ENCODE results near the gene DEPDC4.

Gene DEPDC4

GRCh38 chr12:100258127-100258526, 8.8 kb downstream of the DEPDC4 start:
- no peaks in the 10 kb centered on the region for H3K27me3 ChIP-seq (ENCODE audit: control insufficient read depth, low read length)
- no peaks in the 10 kb centered on the region for H3K79me2 ChIP-seq (ENCODE audit: control insufficient read depth, low read length)
- no peak overlapping the region for H3K4me2 ChIP-seq (ENCODE audit: low read length)
- no peak overlapping the region for H3K27ac ChIP-seq (ENCODE audit: low read depth, low read length)
- no peaks in the 10 kb centered on the region for H3K9me2 ChIP-seq (replicated peaks; ENCODE audit: control insufficient read depth, low read length)
- H3K4me1 ChIP-seq (ENCODE audit: control insufficient read depth, low read length) = no peaks in the 10 kb centered on the region
- H4K20me1 ChIP-seq (ENCODE audit: control insufficient read depth, insufficient read depth, low read depth, low read length) = no peaks in the 10 kb centered on the region
- H3K4me3 ChIP-seq (ENCODE audit: low read length) = no peak overlapping the region
- no peaks in the 10 kb centered on the region for H3F3A ChIP-seq (ENCODE audit: control insufficient read depth, insufficient read depth)
- H3K36me3 ChIP-seq (ENCODE audit: control insufficient read depth, low read length) = no peaks in the 10 kb centered on the region
- no peaks in the 10 kb centered on the region for H3K9me3 ChIP-seq (ENCODE audit: control insufficient read depth, insufficient read depth, low read length)
- TF ChIP-seq CTCF (IDR thresholded peaks at IDR 0.05; ENCODE audit: low read depth, low read length, poor library complexity, severe bottlenecking) = no peak
- no peak for TF ChIP-seq EZH2phosphoT487 (IDR thresholded peaks at IDR 0.05; ENCODE audit: borderline replicate concordance, low read length)

GRCh38 chr12:100254876-100255275, 12.0 kb downstream of the DEPDC4 start:
- no peak for TF ChIP-seq CTCF (IDR thresholded peaks at IDR 0.05; ENCODE audit: low read depth, low read length, poor library complexity, severe bottlenecking)
- no peak for TF ChIP-seq EZH2phosphoT487 (IDR thresholded peaks at IDR 0.05; ENCODE audit: borderline replicate concordance, low read length)
- Histone ChIP-seq H3K9me3 (ENCODE audit: control insufficient read depth, insufficient read depth, low read length) (no peaks in the 10 kb centered on the region), H3K4me1 (ENCODE audit: control insufficient read depth, low read length) (no peaks in the 10 kb centered on the region), H3K79me2 (ENCODE audit: control insufficient read depth, low read length) (no peaks in the 10 kb centered on the region), H4K20me1 (ENCODE audit: control insufficient read depth, insufficient read depth, low read depth, low read length) (no peaks in the 10 kb centered on the region), H3K4me2 (ENCODE audit: low read length) (no peak overlapping the region), H3K27ac (ENCODE audit: low read depth, low read length) (no peak overlapping the region), H3F3A (ENCODE audit: control insufficient read depth, insufficient read depth) (no peaks in the 10 kb centered on the region), H3K4me3 (ENCODE audit: low read length) (no peak overlapping the region), H3K36me3 (ENCODE audit: control insufficient read depth, low read length) (no peaks in the 10 kb centered on the region), H3K9me2 (replicated peaks; ENCODE audit: control insufficient read depth, low read length) (no peaks in the 10 kb centered on the region), H3K27me3 (ENCODE audit: control insufficient read depth, low read length) (no peaks in the 10 kb centered on the region)

- Histone ChIP-seq H3K4me2 (ENCODE audit: low read length) (no peak overlapping the region), H3F3A (ENCODE audit: control insufficient read depth, insufficient read depth) (no peaks in the 10 kb centered on the region), H3K27ac (ENCODE audit: low read depth, low read length) (no peak overlapping the region), H3K9me3 (ENCODE audit: control insufficient read depth, insufficient read depth, low read length) (no peaks in the 10 kb centered on the region), H3K9me2 (replicated peaks; ENCODE audit: control insufficient read depth, low read length) (no peaks in the 10 kb centered on the region), H3K27me3 (ENCODE audit: control insufficient read depth, low read length) (no peaks in the 10 kb centered on the region), H4K20me1 (ENCODE audit: control insufficient read depth, insufficient read depth, low read depth, low read length) (no peaks in the 10 kb centered on the region), H3K36me3 (ENCODE audit: control insufficient read depth, low read length) (no peaks in the 10 kb centered on the region), H3K4me3 (ENCODE audit: low read length) (no peak overlapping the region), H3K79me2 (ENCODE audit: control insufficient read depth, low read length) (no peaks in the 10 kb centered on the region), H3K4me1 (ENCODE audit: control insufficient read depth, low read length) (no peaks in the 10 kb centered on the region)
- TF ChIP-seq CTCF (IDR thresholded peaks at IDR 0.05; ENCODE audit: low read depth, low read length, poor library complexity, severe bottlenecking) (no peak), EZH2phosphoT487 (IDR thresholded peaks at IDR 0.05; ENCODE audit: borderline replicate concordance, low read length) (no peak)
Measured at GRCh38 chr12:100253437-100253836, 13.4 kb downstream of the DEPDC4 start.

- Histone ChIP-seq H4K20me1 (ENCODE audit: control insufficient read depth, insufficient read depth, low read depth, low read length) (no peaks in the 10 kb centered on the region), H3K79me2 (ENCODE audit: control insufficient read depth, low read length) (no peaks in the 10 kb centered on the region), H3K36me3 (ENCODE audit: control insufficient read depth, low read length) (no peaks in the 10 kb centered on the region), H3K9me3 (ENCODE audit: control insufficient read depth, insufficient read depth, low read length) (no peaks in the 10 kb centered on the region), H3K4me1 (ENCODE audit: control insufficient read depth, low read length) (no peaks in the 10 kb centered on the region), H3K9me2 (replicated peaks; ENCODE audit: control insufficient read depth, low read length) (no peaks in the 10 kb centered on the region), H3K4me3 (ENCODE audit: low read length) (no peak overlapping the region), H3K27me3 (ENCODE audit: control insufficient read depth, low read length) (no peaks in the 10 kb centered on the region), H3F3A (ENCODE audit: control insufficient read depth, insufficient read depth) (no peaks in the 10 kb centered on the region), H3K4me2 (ENCODE audit: low read length) (no peak overlapping the region), H3K27ac (ENCODE audit: low read depth, low read length) (no peak overlapping the region)
- no peak for TF ChIP-seq EZH2phosphoT487 (IDR thresholded peaks at IDR 0.05; ENCODE audit: borderline replicate concordance, low read length)
- TF ChIP-seq CTCF (IDR thresholded peaks at IDR 0.05; ENCODE audit: low read depth, low read length, poor library complexity, severe bottlenecking) = no peak
Measured at GRCh38 chr12:100251917-100252316, 15.0 kb downstream of the DEPDC4 start.
